ENCODE results near the gene FAM13B. TPM values are rescaled to one million over a fixed set of nuclear protein-coding genes. Genes with fewer than 3 reads are reported as not detected.

The FAM13B gene
- total RNA-seq, 1 donor, result 59.7 TPM

DNA sequence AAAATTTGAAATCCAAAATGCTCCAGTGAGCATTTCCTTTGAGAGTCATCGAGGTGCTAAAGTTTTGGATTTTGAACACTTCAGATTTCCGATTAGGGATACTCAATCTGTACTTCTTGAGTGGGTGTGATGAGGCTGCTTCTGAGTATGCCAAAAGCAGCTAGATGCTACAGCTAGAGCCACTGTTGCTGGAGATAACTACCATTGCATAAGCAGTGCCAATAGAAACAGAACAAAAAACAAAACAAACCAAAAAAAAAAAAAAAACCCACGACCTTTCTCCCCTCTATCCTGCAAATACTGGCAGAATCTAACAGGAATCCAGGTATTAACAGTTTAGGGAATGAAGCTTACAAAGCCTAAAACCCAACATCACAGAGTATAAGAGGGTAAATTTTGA, 100.1 kb downstream of the FAM13B start:
- DNase-seq (ENCODE audit: insufficient read length, low spot score, missing footprints), result no peak
- Histone ChIP-seq H3K79me2 (ENCODE audit: insufficient read depth, low read length) (no peaks in the 10 kb centered on the region), H3K36me3 (ENCODE audit: insufficient read depth, low read length) (peaks cover 14% of the 10 kb centered on the region), H3K4me2 (ENCODE audit: insufficient read depth, low read length) (no peak overlapping the region), H3K4me3 (ENCODE audit: insufficient read depth, low read length) (no peak overlapping the region), H3K27me3 (ENCODE audit: insufficient read depth, low read length) (no peaks in the 10 kb centered on the region), H3K9me3 (ENCODE audit: low read depth, low read length) (no peaks in the 10 kb centered on the region), H4K20me1 (ENCODE audit: insufficient read depth, low read length) (peaks cover 2% of the 10 kb centered on the region), H3K4me1 (ENCODE audit: insufficient read depth, low read length) (no peaks in the 10 kb centered on the region), H3K27ac (ENCODE audit: low read depth, low read length) (no peak overlapping the region), H2AFZ (ENCODE audit: low read length) (no peak overlapping the region)
- TF ChIP-seq, protein P1, sequence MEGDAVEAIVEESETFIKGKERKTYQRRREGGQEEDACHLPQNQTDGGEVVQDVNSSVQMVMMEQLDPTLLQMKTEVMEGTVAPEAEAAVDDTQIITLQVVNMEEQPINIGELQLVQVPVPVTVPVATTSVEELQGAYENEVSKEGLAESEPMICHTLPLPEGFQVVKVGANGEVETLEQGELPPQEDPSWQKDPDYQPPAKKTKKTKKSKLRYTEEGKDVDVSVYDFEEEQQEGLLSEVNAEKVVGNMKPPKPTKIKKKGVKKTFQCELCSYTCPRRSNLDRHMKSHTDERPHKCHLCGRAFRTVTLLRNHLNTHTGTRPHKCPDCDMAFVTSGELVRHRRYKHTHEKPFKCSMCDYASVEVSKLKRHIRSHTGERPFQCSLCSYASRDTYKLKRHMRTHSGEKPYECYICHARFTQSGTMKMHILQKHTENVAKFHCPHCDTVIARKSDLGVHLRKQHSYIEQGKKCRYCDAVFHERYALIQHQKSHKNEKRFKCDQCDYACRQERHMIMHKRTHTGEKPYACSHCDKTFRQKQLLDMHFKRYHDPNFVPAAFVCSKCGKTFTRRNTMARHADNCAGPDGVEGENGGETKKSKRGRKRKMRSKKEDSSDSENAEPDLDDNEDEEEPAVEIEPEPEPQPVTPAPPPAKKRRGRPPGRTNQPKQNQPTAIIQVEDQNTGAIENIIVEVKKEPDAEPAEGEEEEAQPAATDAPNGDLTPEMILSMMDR (IDR thresholded peaks at IDR 0.05; ENCODE audit: extremely low read depth, low read depth, low read length), result no peak

DNA sequence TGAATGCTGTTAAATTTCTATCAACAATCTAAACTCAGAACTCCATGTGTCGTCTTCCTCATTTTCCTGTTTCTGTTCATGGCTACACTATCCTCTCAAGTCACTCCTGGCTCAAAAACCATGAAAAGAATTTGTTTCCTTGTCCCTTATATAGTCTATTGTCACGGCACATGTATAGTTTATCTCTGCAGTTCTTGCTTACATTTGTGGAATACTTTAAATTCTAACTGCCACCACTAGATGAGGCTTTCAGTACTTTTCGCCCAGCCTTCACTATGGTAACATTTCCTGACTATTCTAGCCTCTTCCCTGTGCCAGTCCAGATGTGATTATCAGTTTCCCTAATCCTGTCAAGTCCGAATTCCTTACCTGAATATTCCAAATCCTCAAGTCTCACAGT, 109.0 kb downstream of the FAM13B start:
- Histone ChIP-seq H3K4me1 (ENCODE audit: insufficient read depth, low read length) (no peaks in the 10 kb centered on the region), H4K20me1 (ENCODE audit: insufficient read depth, low read length) (no peaks in the 10 kb centered on the region), H3K4me3 (ENCODE audit: insufficient read depth, low read length) (no peak overlapping the region), H2AFZ (ENCODE audit: low read length) (no peak overlapping the region), H3K27ac (ENCODE audit: low read depth, low read length) (no peak overlapping the region), H3K9me3 (ENCODE audit: low read depth, low read length) (no peaks in the 10 kb centered on the region), H3K4me2 (ENCODE audit: insufficient read depth, low read length) (no peak overlapping the region), H3K79me2 (ENCODE audit: insufficient read depth, low read length) (no peaks in the 10 kb centered on the region), H3K36me3 (ENCODE audit: insufficient read depth, low read length) (peaks cover 8% of the 10 kb centered on the region), H3K27me3 (ENCODE audit: insufficient read depth, low read length) (no peaks in the 10 kb centered on the region)
- TF ChIP-seq, protein P1 (IDR thresholded peaks at IDR 0.05; ENCODE audit: extremely low read depth, low read depth, low read length), result no peak
- no peak for DNase-seq (ENCODE audit: insufficient read length, low spot score, missing footprints)

DNA sequence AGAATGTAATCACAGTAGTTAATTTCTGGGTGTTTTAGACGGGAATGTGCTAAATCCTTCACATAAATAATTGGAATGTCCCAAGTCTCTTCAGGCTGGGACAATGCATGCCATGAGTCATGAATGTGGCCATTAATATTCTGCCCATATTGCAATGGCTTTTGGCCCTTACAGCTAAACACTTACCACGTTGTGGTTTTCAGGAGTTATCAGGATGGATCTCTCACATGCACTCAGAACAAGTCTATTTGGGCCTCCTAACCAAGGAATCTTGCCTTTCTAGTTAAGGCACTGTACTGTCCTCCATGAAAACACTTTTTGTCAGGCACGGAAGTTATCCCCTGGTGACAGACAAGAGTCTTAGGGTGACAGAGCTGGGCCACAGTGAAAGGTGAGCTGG, 110.9 kb downstream of the FAM13B start:
- Histone ChIP-seq H3K27me3 (ENCODE audit: insufficient read depth, low read length) (no peaks in the 10 kb centered on the region), H3K9me3 (ENCODE audit: low read depth, low read length) (no peaks in the 10 kb centered on the region), H4K20me1 (ENCODE audit: insufficient read depth, low read length) (no peaks in the 10 kb centered on the region), H3K79me2 (ENCODE audit: insufficient read depth, low read length) (no peaks in the 10 kb centered on the region), H3K4me1 (ENCODE audit: insufficient read depth, low read length) (no peaks in the 10 kb centered on the region), H3K4me2 (ENCODE audit: insufficient read depth, low read length) (no peak overlapping the region), H2AFZ (ENCODE audit: low read length) (no peak overlapping the region), H3K27ac (ENCODE audit: low read depth, low read length) (no peak overlapping the region), H3K36me3 (ENCODE audit: insufficient read depth, low read length) (no peaks in the 10 kb centered on the region), H3K4me3 (ENCODE audit: insufficient read depth, low read length) (no peak overlapping the region)
- TF ChIP-seq, protein P1 (IDR thresholded peaks at IDR 0.05; ENCODE audit: extremely low read depth, low read depth, low read length), result no peak
- DNase-seq (ENCODE audit: insufficient read length, low spot score, missing footprints), result no peak

DNA sequence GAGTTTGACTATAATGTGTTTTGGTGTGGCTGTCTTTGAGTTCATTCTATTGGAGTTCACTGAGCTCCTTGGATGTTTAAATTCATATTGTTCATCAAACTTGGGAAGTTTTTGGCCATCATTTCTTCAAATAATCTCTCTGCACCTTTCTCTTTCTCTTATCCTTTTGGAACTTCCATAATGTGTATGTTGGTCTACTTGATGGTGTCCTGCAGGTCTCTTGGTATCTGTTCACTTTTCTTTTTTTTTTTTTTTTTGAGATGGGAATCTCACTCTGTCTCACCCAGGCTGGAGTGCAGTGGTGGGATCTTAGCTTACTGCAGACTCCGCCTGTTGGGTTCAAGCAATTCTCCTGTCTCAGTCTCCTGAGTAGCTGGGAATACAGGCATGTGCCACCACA, 116.0 kb downstream of the FAM13B start:
- no peak overlapping the region for H3K27ac ChIP-seq (ENCODE audit: low read depth, low read length)
- no peaks in the 10 kb centered on the region for H3K9me3 ChIP-seq (ENCODE audit: low read depth, low read length)
- H3K27me3 ChIP-seq (ENCODE audit: insufficient read depth, low read length), result no peaks in the 10 kb centered on the region
- H3K36me3 ChIP-seq (ENCODE audit: insufficient read depth, low read length), result no peaks in the 10 kb centered on the region
- no peak for DNase-seq (ENCODE audit: insufficient read length, low spot score, missing footprints)
- no peak overlapping the region for H2AFZ ChIP-seq (ENCODE audit: low read length)
- no peak overlapping the region for H3K4me3 ChIP-seq (ENCODE audit: insufficient read depth, low read length)
- no peaks in the 10 kb centered on the region for H4K20me1 ChIP-seq (ENCODE audit: insufficient read depth, low read length)
- no peaks in the 10 kb centered on the region for H3K4me1 ChIP-seq (ENCODE audit: insufficient read depth, low read length)
- no peak overlapping the region for H3K4me2 ChIP-seq (ENCODE audit: insufficient read depth, low read length)
- TF ChIP-seq, protein P1 (IDR thresholded peaks at IDR 0.05; ENCODE audit: extremely low read depth, low read depth, low read length), result no peak
- no peaks in the 10 kb centered on the region for H3K79me2 ChIP-seq (ENCODE audit: insufficient read depth, low read length)

Measured in osteoblast (primary cell).